CD14-positive monocyte (primary cell): ENCODE measurements around the gene NLRC4. TPM values are rescaled to one million over a fixed set of nuclear protein-coding genes. Genes with fewer than 3 reads are reported as not detected.

ENCODE experiments used
- DNase-seq, 3 donors: peaks; one replicate each; pipeline ENCODE4 v3.0.0-alpha.2; 2011 to 2022
- H2AFZ ChIP-seq: 2 replicates; pipeline ENCODE4 v1.6.0; 2012; ENCODE audit warnings: mild to moderate bottlenecking, low read depth, low read length, inconsistent platforms; ENCODE audit not compliant: insufficient read depth, poor library complexity, severe bottlenecking
- H3K27ac ChIP-seq, 2 donors: 1 replicate in 1 of 2; 2 replicates in 1 of 2; pipeline ENCODE4 v1.5.1; 2012 to 2013; ENCODE audit warnings: low read length in 2 of 2, control low read depth in 1 of 2, inconsistent platforms in 1 of 2, low read depth in 1 of 2, mild to moderate bottlenecking in 1 of 2
- H3K27me3 ChIP-seq, 2 donors: one replicate each; pipeline versions ENCODE4 v1.6.0 to v1.6.1; 2011 to 2013; ENCODE audit warnings: low read length in 2 of 2; ENCODE audit not compliant: control insufficient read depth in 2 of 2, insufficient read depth in 2 of 2
- H3K36me3 ChIP-seq, 2 donors: replicated peaks in 1 of 2; 1 replicate in 1 of 2; 2 replicates in 1 of 2; pipeline versions ENCODE4 v1.5.1 to v1.6.1; 2012 to 2013; ENCODE audit warnings: low read length in 2 of 2, control low read depth in 1 of 2, inconsistent platforms in 1 of 2, mild to moderate bottlenecking in 1 of 2; ENCODE audit not compliant: insufficient read depth in 2 of 2, control insufficient read depth in 1 of 2
- H3K4me1 ChIP-seq, 2 donors: 1 replicate in 1 of 2; 2 replicates in 1 of 2; pipeline versions ENCODE4 v1.5.1 to v1.6.1; 2012 to 2013; ENCODE audit warnings: low read length in 2 of 2, control low read depth in 1 of 2, inconsistent platforms in 1 of 2, mild to moderate bottlenecking in 1 of 2, moderate library complexity in 1 of 2; ENCODE audit not compliant: insufficient read depth in 2 of 2, control insufficient read depth in 1 of 2
- H3K4me2 ChIP-seq: replicated peaks from 2 replicates; pipeline ENCODE3; 2012; ENCODE audit warnings: low read length, moderate library complexity, mild to moderate bottlenecking; ENCODE audit not compliant: poor library complexity, severe bottlenecking; ENCODE audit errors: extremely low read depth
- H3K4me3 ChIP-seq, 3 experiments: fragments of 200-600 bp in 1 of 3; sonication (generic) in 1 of 3; replicated peaks in 1 of 3; 1 replicate in 2 of 3; 2 replicates in 1 of 3; pipeline ENCODE4 v1.5.1; 2011 to 2013; ENCODE audit warnings: low read length in 3 of 3, mild to moderate bottlenecking in 3 of 3, control low read depth in 2 of 3, low read depth in 2 of 3, inconsistent platforms in 1 of 3, moderate library complexity in 1 of 3
- H3K79me2 ChIP-seq: 2 replicates; pipeline ENCODE4 v1.6.0; 2012; ENCODE audit warnings: mild to moderate bottlenecking, control low read depth, inconsistent platforms, low read length, moderate library complexity; ENCODE audit not compliant: insufficient read depth
- H3K9ac ChIP-seq: 2 replicates; pipeline ENCODE4 v1.6.0; 2017; ENCODE audit warnings: low read length, mild to moderate bottlenecking; ENCODE audit not compliant: insufficient read depth, poor library complexity, severe bottlenecking
- H3K9me3 ChIP-seq, 2 donors: replicated peaks in 1 of 2; 1 replicate in 1 of 2; 2 replicates in 1 of 2; pipeline versions ENCODE4 v1.5.1 to v1.6.1; 2012 to 2013; ENCODE audit warnings: low read length in 2 of 2, control low read depth in 1 of 2; ENCODE audit not compliant: control insufficient read depth in 1 of 2, insufficient read depth in 1 of 2
- H4K20me1 ChIP-seq: 2 replicates; pipeline ENCODE4 v1.6.0; 2012; ENCODE audit warnings: mild to moderate bottlenecking, low read length, control low read depth, moderate library complexity; ENCODE audit not compliant: insufficient read depth
- H3K27ac Mint-ChIP-seq, 7 donors: one replicate each; pipeline ENCODE4 v1.8.0; 2020; ENCODE audit warnings: mild to moderate bottlenecking in 7 of 7, mixed read lengths in 7 of 7, moderate library complexity in 6 of 7, inconsistent platforms in 2 of 7
- H3K27me3 Mint-ChIP-seq, 3 donors: one replicate each; pipeline ENCODE4 v1.8.0; 2021 to 2022; ENCODE audit warnings: low read depth in 3 of 3, mild to moderate bottlenecking in 3 of 3, mixed read lengths in 3 of 3, moderate library complexity in 3 of 3, inconsistent platforms in 1 of 3
- H3K36me3 Mint-ChIP-seq, 2 donors: one replicate each; pipeline ENCODE4 v1.8.0; 2020; ENCODE audit warnings: mixed read lengths in 2 of 2, inconsistent platforms in 1 of 2, mild to moderate bottlenecking in 1 of 2
- H3K4me1 Mint-ChIP-seq: one replicate; pipeline ENCODE4 v1.8.0; 2020; ENCODE audit warnings: mild to moderate bottlenecking, mixed read lengths
- H3K4me3 Mint-ChIP-seq, 2 donors: one replicate each; pipeline ENCODE4 v1.8.0; 2020; ENCODE audit warnings: mild to moderate bottlenecking in 2 of 2, mixed read lengths in 2 of 2, moderate library complexity in 1 of 2
- H3K9me3 Mint-ChIP-seq, 7 donors: one replicate each; pipeline ENCODE4 v1.8.0; 2020 to 2022; ENCODE audit warnings: mixed read lengths in 7 of 7, mild to moderate bottlenecking in 6 of 7, moderate library complexity in 6 of 7, inconsistent platforms in 2 of 7
- CTCF ChIP-seq: fragments of 200-600 bp; IDR thresholded peaks from one replicate; pipeline ENCODE4 v1.8.0; 2022; ENCODE audit warnings: antibody characterized with exemption, mild to moderate bottlenecking
- WGBS: methylation state at CpG from one replicate; pipeline ENCODE4 v1.1.5; 2013; ENCODE audit warnings: missing lambda C conversion rate; ENCODE audit not compliant: insufficient coverage; 5-methylcytosine and 5-hydroxymethylcytosine counted together
- intact Hi-C, 2 donors: fragments of 100-400 bp; cut with micrococcal nuclease; formaldehyde crosslinking; loops; one replicate each; pipeline versions ENCODE4 v1.15.0 to v1.15.1; 2023
- polyA plus RNA-seq, 3 donors: library from polyadenylated mRNA; depleted of rRNA in 1 of 3; unstranded in 2 of 3; stranded (reverse) in 1 of 3; fragments of 300-500 nt in 2 of 3; fragments of >200 nt in 1 of 3; fragmentation: Illumina TruSeq in 2 of 3; gene quantifications; 1 replicate in 2 of 3; 2 replicates in 1 of 3; pipeline ENCODE4 v1.2.3, GENCODE V29; 2012 to 2021

Gene NLRC4
- polyA plus RNA-seq, 3 donors: 18.8 to 38.3 (median 27.3) TPM

DNA sequence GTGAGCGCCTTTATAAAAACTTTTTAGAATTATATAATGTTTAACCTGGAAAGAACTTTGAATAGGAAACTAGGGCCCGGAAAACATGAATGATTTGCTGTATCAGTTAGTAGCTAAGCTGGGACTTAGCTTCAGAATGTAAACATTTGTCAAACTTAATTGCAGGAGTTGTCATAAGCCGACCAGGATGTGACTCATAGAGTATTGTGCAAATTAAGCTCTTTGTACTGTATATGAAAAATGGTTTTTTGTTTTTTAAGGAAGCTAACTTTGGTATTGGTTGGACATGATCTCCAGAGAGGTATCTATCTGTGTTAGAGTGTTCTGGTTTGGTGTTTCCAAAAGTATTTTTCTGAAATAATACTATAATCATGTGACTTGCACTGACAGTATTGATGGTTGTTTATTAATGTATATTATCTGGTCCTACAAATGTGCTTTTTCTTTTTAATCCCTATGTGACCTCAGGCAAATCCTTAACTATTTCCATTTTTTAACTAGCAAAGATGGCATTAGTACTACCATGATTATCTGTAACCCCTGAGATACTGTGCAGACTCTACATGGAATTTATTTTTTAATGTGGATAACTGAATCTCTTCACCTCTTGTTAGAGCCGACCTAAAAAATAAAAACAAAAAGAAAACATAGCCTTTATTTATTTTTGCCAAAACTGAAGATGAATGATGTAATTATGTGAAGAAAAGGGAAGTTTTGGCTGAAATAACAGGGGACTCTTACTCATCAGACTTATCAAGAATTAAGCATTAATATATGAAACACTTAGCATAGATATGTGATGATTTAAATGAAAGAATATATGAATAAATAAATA is 24.7 kb upstream of the NLRC4 start:
- peaks cover 15% of the 10 kb centered on the region for H4K20me1 ChIP-seq
- H3K79me2 ChIP-seq: peaks cover 75% of the 10 kb centered on the region
- H3K27me3 Mint-ChIP-seq: no peaks in the 10 kb centered on the region
- peak overlapping the region in 1 of 3 experiments; percentile 58 for H3K4me3 ChIP-seq
- peak overlapping the region; percentile 62 for H3K9ac ChIP-seq
- peaks cover 30% of the 10 kb centered on the region for H3K4me1 Mint-ChIP-seq
- intact Hi-C loops: loop anchor here in 1 of 2 donors (5.0 kb wide), 1 partner anchor 68 kb away; the partner anchor contains the start of gene BIRC6
- H3K4me1 ChIP-seq: peaks cover 20 to 36% of the 10 kb centered on the region in 2 donors
- peaks cover 35 to 45% of the 10 kb centered on the region in 2 donors for H3K36me3 Mint-ChIP-seq
- no peak overlapping the region for H2AFZ ChIP-seq
- H3K9me3 Mint-ChIP-seq: peaks cover 0 to 3% (median 0%) of the 10 kb centered on the region in 7 donors
- peak overlapping the region; percentile 60 for H3K4me2 ChIP-seq
- peak; percentile 79 to 95 (median 91) for DNase-seq
- peak overlapping the region; percentile 81 to 97 for H3K27ac ChIP-seq
- WGBS: 14% methylated on average over 2 of the region's 4 CpGs
- no peaks in the 10 kb centered on the region for H3K9me3 ChIP-seq
- TF ChIP-seq CTCF: no peak
- peak overlapping the region in 1 of 2 donors; percentile 55 for H3K4me3 Mint-ChIP-seq
- H3K27ac Mint-ChIP-seq: peak overlapping the region; percentile 90 to 97 (median 94)
- H3K27me3 ChIP-seq: no peaks in the 10 kb centered on the region
- H3K36me3 ChIP-seq: peaks cover 18 to 27% of the 10 kb centered on the region in 2 donors

- H3K27ac Mint-ChIP-seq: peak overlapping the region; percentile 77 to 92 (median 91)
- peak overlapping the region; percentile 22 to 80 for H3K27ac ChIP-seq
- intact Hi-C loops: no loop called here
- peaks cover 93% of the 10 kb centered on the region for H3K79me2 ChIP-seq
- H3K4me3 Mint-ChIP-seq: peak overlapping the region in 1 of 2 donors; percentile 36
- peak overlapping the region in 1 of 3 experiments; percentile 26 for H3K4me3 ChIP-seq
- DNase-seq: peak; percentile 75 to 79 (median 78)
- H2AFZ ChIP-seq: no peak overlapping the region
- H3K36me3 ChIP-seq: peaks cover 12 to 47% of the 10 kb centered on the region in 2 donors
- peaks cover 43% of the 10 kb centered on the region for H4K20me1 ChIP-seq
- H3K4me1 Mint-ChIP-seq: peaks cover 37% of the 10 kb centered on the region
- H3K27me3 Mint-ChIP-seq: no peaks in the 10 kb centered on the region
- no peaks in the 10 kb centered on the region for H3K27me3 ChIP-seq
- H3K9me3 Mint-ChIP-seq: peaks cover 0 to 2% (median 0%) of the 10 kb centered on the region in 7 donors
- H3K9me3 ChIP-seq: no peaks in the 10 kb centered on the region
- peaks cover 34 to 46% of the 10 kb centered on the region in 2 donors for H3K36me3 Mint-ChIP-seq
- TF ChIP-seq CTCF: no peak
- 100% methylated on average over 1 of the region's 2 CpGs for WGBS
- peak overlapping the region; percentile 19 for H3K9ac ChIP-seq
- H3K4me2 ChIP-seq: peak overlapping the region; percentile 36
- H3K4me1 ChIP-seq: peaks cover 31 to 43% of the 10 kb centered on the region in 2 donors
These were observed 19.6 kb upstream of the NLRC4 start for GRCh38 chr2:32284321-32284720.
